ENCODE data around the gene UTP25.

DNA sequence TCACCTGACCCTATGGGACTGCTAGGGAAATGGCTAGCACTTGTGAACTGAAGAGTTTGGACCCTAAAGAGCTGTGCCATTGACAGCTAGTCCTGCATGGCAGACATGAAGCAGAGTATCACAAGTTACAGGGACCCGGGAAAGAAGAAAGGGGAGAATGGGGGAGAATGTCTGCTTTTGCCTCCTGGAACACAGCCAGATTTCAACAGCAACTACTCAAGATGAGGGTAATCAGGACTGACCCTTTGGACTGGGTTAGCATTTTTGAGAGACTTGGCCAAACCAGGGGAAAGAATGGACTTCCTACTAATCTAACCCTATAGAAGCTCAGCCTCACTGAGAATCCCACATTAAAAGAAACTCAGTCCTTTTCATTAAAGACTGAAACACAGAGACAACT lies 8.7 kb upstream of the UTP25 start:
- TF ChIP-seq, protein P1, sequence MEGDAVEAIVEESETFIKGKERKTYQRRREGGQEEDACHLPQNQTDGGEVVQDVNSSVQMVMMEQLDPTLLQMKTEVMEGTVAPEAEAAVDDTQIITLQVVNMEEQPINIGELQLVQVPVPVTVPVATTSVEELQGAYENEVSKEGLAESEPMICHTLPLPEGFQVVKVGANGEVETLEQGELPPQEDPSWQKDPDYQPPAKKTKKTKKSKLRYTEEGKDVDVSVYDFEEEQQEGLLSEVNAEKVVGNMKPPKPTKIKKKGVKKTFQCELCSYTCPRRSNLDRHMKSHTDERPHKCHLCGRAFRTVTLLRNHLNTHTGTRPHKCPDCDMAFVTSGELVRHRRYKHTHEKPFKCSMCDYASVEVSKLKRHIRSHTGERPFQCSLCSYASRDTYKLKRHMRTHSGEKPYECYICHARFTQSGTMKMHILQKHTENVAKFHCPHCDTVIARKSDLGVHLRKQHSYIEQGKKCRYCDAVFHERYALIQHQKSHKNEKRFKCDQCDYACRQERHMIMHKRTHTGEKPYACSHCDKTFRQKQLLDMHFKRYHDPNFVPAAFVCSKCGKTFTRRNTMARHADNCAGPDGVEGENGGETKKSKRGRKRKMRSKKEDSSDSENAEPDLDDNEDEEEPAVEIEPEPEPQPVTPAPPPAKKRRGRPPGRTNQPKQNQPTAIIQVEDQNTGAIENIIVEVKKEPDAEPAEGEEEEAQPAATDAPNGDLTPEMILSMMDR (IDR thresholded peaks at IDR 0.05; ENCODE audit: borderline replicate concordance, extremely low read depth, low read length, poor library complexity, severe bottlenecking) = no peak
- TF ChIP-seq EZH2 (IDR thresholded peaks at IDR 0.05; ENCODE audit: borderline replicate concordance, low read depth, low read length, severe bottlenecking) = no peak

Data from DND-41 (cell line).